Measurements from ENCODE around the gene CCNB2. TPM values are rescaled to one million over a fixed set of nuclear protein-coding genes. Genes with fewer than 3 reads are reported as not detected.

Gene CCNB2
- total RNA-seq (2021; fragmentation: NEBNext Ultra II Directional; extraction: Animal tissue kit (Norgen Biotek cat#: 25700)), result 10 to 100 TPM; 27.7 to 61.5 (median 55.6) TPM
- long read RNA-seq, transcript CCNB2-201 (9 exons, 1,556 nt), result major isoform, 41 of 44 reads
- long read RNA-seq, partial matches to known transcripts, result 0 of 44 reads
- long read RNA-seq, other reads (novel, unspliced or antisense), result 1 of 44 reads

DNA sequence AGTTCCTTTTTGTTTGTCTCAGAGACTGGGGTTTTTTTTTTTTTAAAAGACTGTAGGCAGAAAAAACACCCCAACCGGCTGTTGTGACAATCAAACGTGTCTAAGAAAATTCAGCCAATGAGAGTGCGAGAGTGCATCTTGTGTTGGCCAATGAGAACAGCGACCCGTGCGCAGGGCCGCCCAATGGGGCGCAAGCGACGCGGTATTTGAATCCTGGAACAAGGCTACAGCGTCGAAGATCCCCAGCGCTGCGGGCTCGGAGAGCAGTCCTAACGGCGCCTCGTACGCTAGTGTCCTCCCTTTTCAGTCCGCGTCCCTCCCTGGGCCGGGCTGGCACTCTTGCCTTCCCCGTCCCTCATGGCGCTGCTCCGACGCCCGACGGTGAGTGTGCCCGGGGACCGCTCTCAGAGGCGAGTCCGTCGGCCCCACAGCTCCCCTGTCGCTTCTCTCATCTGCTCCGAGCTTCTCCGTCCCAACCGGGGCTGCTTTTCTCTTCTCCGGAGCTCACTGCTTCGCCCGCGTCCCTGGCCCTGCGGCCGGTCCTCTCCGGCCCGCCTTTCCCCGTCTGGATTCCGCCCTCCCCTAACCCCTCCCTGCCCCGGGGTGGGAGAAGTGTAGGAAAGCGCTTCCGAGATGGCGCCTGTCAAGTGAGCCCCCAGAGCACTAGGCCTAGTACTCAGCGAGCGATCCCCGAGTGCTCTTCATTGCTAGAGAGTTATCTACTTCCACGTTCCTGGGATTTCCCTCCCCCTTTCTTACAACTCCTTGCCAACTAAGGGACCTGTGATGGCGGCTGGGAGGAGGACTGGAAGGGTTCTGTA is at the start of gene CCNB2:
Gene CCNB2, plus strand, starts transcription at position 235 of the 821 bp plus-strand sequence. Its CDS starts 123 bp downstream, at position 358.
- Mint-ChIP-seq H3K4me3 (peak within 1 kb of the TSS; percentile 97), H3K9me3 (no peaks in the 10 kb centered on the region), H3K36me3 (ENCODE audit: low read depth) (peaks cover 20% of the 10 kb centered on the region), H3K27ac (peak within 1 kb of the TSS; percentile 99), H3K4me1 (ENCODE audit: low read depth) (peaks cover 22% of the 10 kb centered on the region), H3K27me3 (ENCODE audit: insufficient read depth) (peaks cover 6% of the 10 kb centered on the region)
- TF ChIP-seq, protein P1, sequence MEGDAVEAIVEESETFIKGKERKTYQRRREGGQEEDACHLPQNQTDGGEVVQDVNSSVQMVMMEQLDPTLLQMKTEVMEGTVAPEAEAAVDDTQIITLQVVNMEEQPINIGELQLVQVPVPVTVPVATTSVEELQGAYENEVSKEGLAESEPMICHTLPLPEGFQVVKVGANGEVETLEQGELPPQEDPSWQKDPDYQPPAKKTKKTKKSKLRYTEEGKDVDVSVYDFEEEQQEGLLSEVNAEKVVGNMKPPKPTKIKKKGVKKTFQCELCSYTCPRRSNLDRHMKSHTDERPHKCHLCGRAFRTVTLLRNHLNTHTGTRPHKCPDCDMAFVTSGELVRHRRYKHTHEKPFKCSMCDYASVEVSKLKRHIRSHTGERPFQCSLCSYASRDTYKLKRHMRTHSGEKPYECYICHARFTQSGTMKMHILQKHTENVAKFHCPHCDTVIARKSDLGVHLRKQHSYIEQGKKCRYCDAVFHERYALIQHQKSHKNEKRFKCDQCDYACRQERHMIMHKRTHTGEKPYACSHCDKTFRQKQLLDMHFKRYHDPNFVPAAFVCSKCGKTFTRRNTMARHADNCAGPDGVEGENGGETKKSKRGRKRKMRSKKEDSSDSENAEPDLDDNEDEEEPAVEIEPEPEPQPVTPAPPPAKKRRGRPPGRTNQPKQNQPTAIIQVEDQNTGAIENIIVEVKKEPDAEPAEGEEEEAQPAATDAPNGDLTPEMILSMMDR (IDR thresholded peaks at IDR 0.05), result no peak
- peak; percentile 94 for DNase-seq

GRCh38 chr15:59059076-59059597 is 45.8 kb upstream of the CCNB2 start:
- no peak overlapping the region for H3K27ac Mint-ChIP-seq
- H3K9me3 Mint-ChIP-seq, result no peaks in the 10 kb centered on the region
- no peak overlapping the region for H3K4me3 Mint-ChIP-seq
- no peaks in the 10 kb centered on the region for H3K27me3 Mint-ChIP-seq (ENCODE audit: insufficient read depth)
- no peak for DNase-seq
- TF ChIP-seq, protein P1 (IDR thresholded peaks at IDR 0.05), result no peak
- H3K4me1 Mint-ChIP-seq (ENCODE audit: low read depth), result no peaks in the 10 kb centered on the region
- peaks cover 19% of the 10 kb centered on the region for H3K36me3 Mint-ChIP-seq (ENCODE audit: low read depth)

DNA sequence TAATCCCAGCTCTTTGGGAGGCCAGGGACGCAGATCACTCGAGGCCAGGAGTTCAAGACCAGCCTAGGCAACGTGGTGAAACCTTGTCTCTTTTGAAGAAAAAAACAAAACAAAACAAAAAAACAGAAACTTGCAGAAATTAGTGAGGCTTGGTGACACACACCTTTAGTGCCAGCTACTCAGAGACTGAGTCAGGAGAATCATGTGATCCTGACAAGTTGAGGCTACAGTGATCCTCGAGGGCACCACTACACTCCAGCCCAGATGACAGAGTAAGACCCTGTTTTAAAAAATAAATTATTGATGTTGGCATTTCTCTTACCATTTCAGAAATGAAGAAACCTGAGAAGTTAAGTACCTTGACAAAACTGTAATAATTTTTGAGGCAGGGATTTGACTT is 44.6 kb upstream of the CCNB2 start:
- no peaks in the 10 kb centered on the region for H3K4me1 Mint-ChIP-seq (ENCODE audit: low read depth)
- H3K4me3 Mint-ChIP-seq, result no peak overlapping the region
- peaks cover 19% of the 10 kb centered on the region for H3K36me3 Mint-ChIP-seq (ENCODE audit: low read depth)
- TF ChIP-seq, protein P1 (IDR thresholded peaks at IDR 0.05), result no peak
- peaks cover 1% of the 10 kb centered on the region; the same call in 1 of the 2 replicates for H3K27me3 Mint-ChIP-seq (ENCODE audit: insufficient read depth)
- H3K9me3 Mint-ChIP-seq, result no peaks in the 10 kb centered on the region
- H3K27ac Mint-ChIP-seq, result no peak overlapping the region
- no peak for DNase-seq

DNA sequence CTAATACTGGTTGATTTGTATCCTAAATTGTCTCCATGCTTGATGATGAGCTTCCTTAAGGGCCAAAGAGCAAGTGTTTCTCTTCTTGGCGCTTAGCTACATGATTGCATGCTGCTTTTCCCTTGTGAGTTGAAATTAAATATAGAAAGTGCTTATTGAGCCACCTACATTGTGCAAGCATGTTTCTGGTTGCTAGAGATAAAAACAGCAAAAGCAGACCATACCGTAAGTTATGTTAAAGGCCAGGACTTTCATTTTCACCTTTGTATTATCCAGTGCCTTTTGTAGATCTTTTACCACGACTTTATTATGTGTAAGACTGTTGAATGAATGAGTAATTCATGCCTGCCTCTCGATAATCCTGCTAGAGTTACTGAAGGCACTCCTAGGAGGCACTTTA is 41.9 kb upstream of the CCNB2 start:
- DNase-seq, result no peak
- no peaks in the 10 kb centered on the region for H3K4me1 Mint-ChIP-seq (ENCODE audit: low read depth)
- no peaks in the 10 kb centered on the region for H3K9me3 Mint-ChIP-seq
- no peak overlapping the region for H3K27ac Mint-ChIP-seq
- H3K4me3 Mint-ChIP-seq, result no peak overlapping the region
- TF ChIP-seq, protein P1 (IDR thresholded peaks at IDR 0.05), result no peak
- peaks cover 30% of the 10 kb centered on the region for H3K36me3 Mint-ChIP-seq (ENCODE audit: low read depth)
- peaks cover 1% of the 10 kb centered on the region; the same call in 1 of the 2 replicates for H3K27me3 Mint-ChIP-seq (ENCODE audit: insufficient read depth)

- H3K4me1 Mint-ChIP-seq (ENCODE audit: low read depth), result no peaks in the 10 kb centered on the region
- H3K27ac Mint-ChIP-seq, result no peak overlapping the region
- DNase-seq, result no peak
- no peaks in the 10 kb centered on the region for H3K9me3 Mint-ChIP-seq
- H3K4me3 Mint-ChIP-seq, result no peak overlapping the region
- peaks cover 1% of the 10 kb centered on the region; the same call in 1 of the 2 replicates for H3K27me3 Mint-ChIP-seq (ENCODE audit: insufficient read depth)
- H3K36me3 Mint-ChIP-seq (ENCODE audit: low read depth), result peaks cover 35% of the 10 kb centered on the region
- TF ChIP-seq, protein P1 (IDR thresholded peaks at IDR 0.05), result no peak
Observed at GRCh38 chr15:59069430-59069829, 35.5 kb upstream of the CCNB2 start.
